ENCODE data around the gene CFAP210.

The CFAP210 gene

DNA sequence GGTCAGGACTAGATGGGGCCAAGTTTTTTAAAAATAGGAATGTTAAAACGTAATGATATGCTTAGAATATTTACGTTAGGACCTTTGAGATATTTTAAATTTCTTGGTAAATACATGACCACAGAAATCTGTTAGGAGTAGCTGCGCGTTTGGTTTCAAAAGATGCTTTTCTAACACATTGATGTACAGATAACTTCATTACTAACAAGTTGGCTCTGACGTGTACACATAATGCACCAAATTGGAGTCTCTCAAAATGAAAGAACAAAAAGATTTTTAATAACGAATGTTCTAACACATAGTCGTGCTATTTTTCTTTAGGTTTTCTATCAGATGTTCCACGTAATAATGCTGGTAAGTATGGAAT, 672 bp upstream of the CFAP210 start (continued):
- TF ChIP-seq WT1 (tag by site-specific recombination; IDR thresholded peaks at IDR 0.05) = no peak
- TF ChIP-seq, protein P1, sequence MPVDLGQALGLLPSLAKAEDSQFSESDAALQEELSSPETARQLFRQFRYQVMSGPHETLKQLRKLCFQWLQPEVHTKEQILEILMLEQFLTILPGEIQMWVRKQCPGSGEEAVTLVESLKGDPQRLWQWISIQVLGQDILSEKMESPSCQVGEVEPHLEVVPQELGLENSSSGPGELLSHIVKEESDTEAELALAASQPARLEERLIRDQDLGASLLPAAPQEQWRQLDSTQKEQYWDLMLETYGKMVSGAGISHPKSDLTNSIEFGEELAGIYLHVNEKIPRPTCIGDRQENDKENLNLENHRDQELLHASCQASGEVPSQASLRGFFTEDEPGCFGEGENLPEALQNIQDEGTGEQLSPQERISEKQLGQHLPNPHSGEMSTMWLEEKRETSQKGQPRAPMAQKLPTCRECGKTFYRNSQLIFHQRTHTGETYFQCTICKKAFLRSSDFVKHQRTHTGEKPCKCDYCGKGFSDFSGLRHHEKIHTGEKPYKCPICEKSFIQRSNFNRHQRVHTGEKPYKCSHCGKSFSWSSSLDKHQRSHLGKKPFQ (tag by site-specific recombination; IDR thresholded peaks at IDR 0.05) = no peak; the same call in 1 of the 2 replicates
- TF ChIP-seq ZNF747 (tag by site-specific recombination; IDR thresholded peaks at IDR 0.05) = no peak
- TF ChIP-seq ZNF473 (tag by site-specific recombination; IDR thresholded peaks at IDR 0.05) = no peak
- TF ChIP-seq, protein P2, sequence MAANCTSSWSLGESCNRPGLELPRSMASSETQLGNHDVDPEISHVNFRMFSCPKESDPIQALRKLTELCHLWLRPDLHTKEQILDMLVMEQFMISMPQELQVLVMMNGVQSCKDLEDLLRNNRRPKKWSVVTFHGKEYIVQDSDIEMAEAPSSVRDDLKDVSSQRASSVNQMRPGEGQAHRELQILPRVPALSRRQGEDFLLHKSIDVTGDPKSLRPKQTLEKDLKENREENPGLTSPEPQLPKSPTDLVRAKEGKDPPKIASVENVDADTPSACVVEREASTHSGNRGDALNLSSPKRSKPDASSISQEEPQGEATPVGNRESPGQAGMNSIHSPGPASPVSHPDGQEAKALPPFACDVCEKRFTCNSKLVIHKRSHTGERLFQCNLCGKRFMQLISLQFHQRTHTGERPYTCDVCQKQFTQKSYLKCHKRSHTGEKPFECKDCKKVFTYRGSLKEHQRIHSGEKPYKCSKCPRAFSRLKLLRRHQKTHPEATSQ (tag by site-specific recombination; IDR thresholded peaks at IDR 0.05) = no peak
- no peak for TF ChIP-seq ZSCAN16 (tag by site-specific recombination; IDR thresholded peaks at IDR 0.05)
- TF ChIP-seq ZNF571 (tag by site-specific recombination; IDR thresholded peaks at IDR 0.05) = no peak
- TF ChIP-seq GLI2 (tag by site-specific recombination; IDR thresholded peaks at IDR 0.05; ENCODE audit: borderline replicate concordance, low read depth) = no peak

DNA sequence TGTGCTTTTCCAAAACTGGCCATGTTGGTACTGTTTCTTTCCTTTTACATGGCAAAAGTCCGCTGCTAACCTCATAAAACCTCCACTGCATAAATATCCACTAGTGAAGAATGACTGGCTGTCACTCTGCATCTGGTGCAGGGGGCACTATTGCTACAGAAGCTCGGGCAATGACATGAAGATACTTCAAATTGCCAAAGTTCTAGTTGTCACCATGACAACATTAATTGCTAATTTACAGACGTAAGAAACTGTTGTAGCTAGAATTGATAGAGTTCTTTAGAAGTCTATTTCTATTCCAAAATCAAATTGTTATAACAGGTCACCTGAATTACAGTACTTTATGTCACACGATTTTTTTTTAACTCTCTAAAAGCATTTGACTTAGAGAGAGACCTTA, 845 bp downstream of the CFAP210 start:
- H3K27ac ChIP-seq (ENCODE audit: extremely low read depth, low read depth, low read length) = no peak overlapping the region
- H3K4me3 ChIP-seq (ENCODE audit: low read depth, low read length) = no peak overlapping the region
- no peaks in the 10 kb centered on the region; the same call in 1 of the 2 replicates for H3K4me1 ChIP-seq (ENCODE audit: control insufficient read depth, insufficient read depth, low read length)
- CTCF ChIA-PET = interaction anchor here (0.9 to 1.1 kb wide), 2 partner anchors 10 to 136 kb away, joined by 3 read pairs; no protein-coding TSS in a partner anchor
- peaks cover 4 to 7% of the 10 kb centered on the region in 2 experiments; a peak in 1 of 3 replicates for H3K36me3 ChIP-seq (ENCODE audit: control insufficient read depth in 2 of 2, insufficient read depth in 1 of 2, low read length in 2 of 2)
- TF ChIP-seq WT1 (tag by site-specific recombination; IDR thresholded peaks at IDR 0.05) (no peak), ZNF660 (tag by site-specific recombination; IDR thresholded peaks at IDR 0.05) (no peak)
- TF ChIP-seq, protein P3, sequence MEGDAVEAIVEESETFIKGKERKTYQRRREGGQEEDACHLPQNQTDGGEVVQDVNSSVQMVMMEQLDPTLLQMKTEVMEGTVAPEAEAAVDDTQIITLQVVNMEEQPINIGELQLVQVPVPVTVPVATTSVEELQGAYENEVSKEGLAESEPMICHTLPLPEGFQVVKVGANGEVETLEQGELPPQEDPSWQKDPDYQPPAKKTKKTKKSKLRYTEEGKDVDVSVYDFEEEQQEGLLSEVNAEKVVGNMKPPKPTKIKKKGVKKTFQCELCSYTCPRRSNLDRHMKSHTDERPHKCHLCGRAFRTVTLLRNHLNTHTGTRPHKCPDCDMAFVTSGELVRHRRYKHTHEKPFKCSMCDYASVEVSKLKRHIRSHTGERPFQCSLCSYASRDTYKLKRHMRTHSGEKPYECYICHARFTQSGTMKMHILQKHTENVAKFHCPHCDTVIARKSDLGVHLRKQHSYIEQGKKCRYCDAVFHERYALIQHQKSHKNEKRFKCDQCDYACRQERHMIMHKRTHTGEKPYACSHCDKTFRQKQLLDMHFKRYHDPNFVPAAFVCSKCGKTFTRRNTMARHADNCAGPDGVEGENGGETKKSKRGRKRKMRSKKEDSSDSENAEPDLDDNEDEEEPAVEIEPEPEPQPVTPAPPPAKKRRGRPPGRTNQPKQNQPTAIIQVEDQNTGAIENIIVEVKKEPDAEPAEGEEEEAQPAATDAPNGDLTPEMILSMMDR (tag by site-specific recombination; IDR thresholded peaks at IDR 0.05) = peak; percentile 53
- no peaks in the 10 kb centered on the region for H3K9me3 ChIP-seq (ENCODE audit: control insufficient read depth, insufficient read depth, low read depth, low read length)
- POLR2A ChIA-PET = interaction anchor here (1.0 to 1.8 kb wide), 4 partner anchors 37 to 134 kb away, joined by 3 to 6 read pairs (median 3); partner anchors contain the start of genes PPIG and UBR3

DNA sequence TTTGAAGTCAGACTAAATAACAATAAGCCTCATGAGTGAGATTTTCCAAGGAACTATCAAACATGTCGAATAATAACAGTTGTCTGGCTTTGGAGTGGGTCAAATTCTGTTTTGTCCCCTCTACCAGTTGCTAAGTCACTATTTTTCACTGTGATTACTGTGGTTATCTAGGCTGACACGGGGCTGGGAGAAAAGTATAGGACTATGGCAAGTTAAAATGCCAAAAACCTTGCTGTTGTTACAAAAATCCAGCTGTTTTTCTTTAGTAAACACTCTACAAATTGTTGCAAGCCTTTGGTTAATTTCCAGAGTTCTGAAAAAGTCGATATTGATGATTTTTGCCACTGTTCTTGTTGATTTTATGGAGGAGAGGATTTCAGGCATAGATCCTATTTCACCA, 1.5 kb downstream of the CFAP210 start:
- Histone ChIP-seq H3K27ac (ENCODE audit: extremely low read depth, low read depth, low read length) (no peak overlapping the region), H3K9me3 (ENCODE audit: control insufficient read depth, insufficient read depth, low read depth, low read length) (no peaks in the 10 kb centered on the region), H3K4me3 (ENCODE audit: low read depth, low read length) (no peak overlapping the region), H3K4me1 (ENCODE audit: control insufficient read depth, insufficient read depth, low read length) (no peaks in the 10 kb centered on the region; the same call in 1 of the 2 replicates), H3K36me3 (ENCODE audit: control insufficient read depth in 2 of 2, insufficient read depth in 1 of 2, low read length in 2 of 2) (peaks cover 0 to 4% of the 10 kb centered on the region in 2 experiments; a peak in 1 of 3 replicates)
- ChIA-PET CTCF (interaction anchor here (0.9 to 1.1 kb wide), 2 partner anchors 10 to 137 kb away, joined by 3 read pairs; no protein-coding TSS in a partner anchor), POLR2A (interaction anchor here (1.0 kb wide), 1 partner anchor 134 kb away, joined by 3 read pairs; the partner anchor contains the start of gene UBR3)
- no peak for TF ChIP-seq SP3 (tag by site-specific recombination; IDR thresholded peaks at IDR 0.05)
- TF ChIP-seq GLI2 (tag by site-specific recombination; IDR thresholded peaks at IDR 0.05; ENCODE audit: borderline replicate concordance, low read depth) = no peak
- TF ChIP-seq YY2 (tag by site-specific recombination; IDR thresholded peaks at IDR 0.05) = no peak
- no peak for TF ChIP-seq SP2 (tag by site-specific recombination; IDR thresholded peaks at IDR 0.05)
- no peak for TF ChIP-seq ZSCAN30 (tag by site-specific recombination; IDR thresholded peaks at IDR 0.05)
- no peak for TF ChIP-seq ZNF768 (tag by site-specific recombination; IDR thresholded peaks at IDR 0.05)
- no peak for TF ChIP-seq ZNF530 (tag by site-specific recombination; IDR thresholded peaks at IDR 0.05; ENCODE audit: low read depth)
- TF ChIP-seq ZNF426 (tag by site-specific recombination; IDR thresholded peaks at IDR 0.05) = no peak
- no peak for TF ChIP-seq TRIM28 (IDR thresholded peaks at IDR 0.05; ENCODE audit: borderline replicate concordance, low read length)
- TF ChIP-seq ZNF133 (tag by site-specific recombination; IDR thresholded peaks at IDR 0.05) = no peak
- no peak for TF ChIP-seq BCL11B (tag by site-specific recombination; IDR thresholded peaks at IDR 0.05; ENCODE audit: low read depth)
- no peak for TF ChIP-seq ZBTB48 (tag by site-specific recombination; IDR thresholded peaks at IDR 0.05)
- TF ChIP-seq, protein P4, sequence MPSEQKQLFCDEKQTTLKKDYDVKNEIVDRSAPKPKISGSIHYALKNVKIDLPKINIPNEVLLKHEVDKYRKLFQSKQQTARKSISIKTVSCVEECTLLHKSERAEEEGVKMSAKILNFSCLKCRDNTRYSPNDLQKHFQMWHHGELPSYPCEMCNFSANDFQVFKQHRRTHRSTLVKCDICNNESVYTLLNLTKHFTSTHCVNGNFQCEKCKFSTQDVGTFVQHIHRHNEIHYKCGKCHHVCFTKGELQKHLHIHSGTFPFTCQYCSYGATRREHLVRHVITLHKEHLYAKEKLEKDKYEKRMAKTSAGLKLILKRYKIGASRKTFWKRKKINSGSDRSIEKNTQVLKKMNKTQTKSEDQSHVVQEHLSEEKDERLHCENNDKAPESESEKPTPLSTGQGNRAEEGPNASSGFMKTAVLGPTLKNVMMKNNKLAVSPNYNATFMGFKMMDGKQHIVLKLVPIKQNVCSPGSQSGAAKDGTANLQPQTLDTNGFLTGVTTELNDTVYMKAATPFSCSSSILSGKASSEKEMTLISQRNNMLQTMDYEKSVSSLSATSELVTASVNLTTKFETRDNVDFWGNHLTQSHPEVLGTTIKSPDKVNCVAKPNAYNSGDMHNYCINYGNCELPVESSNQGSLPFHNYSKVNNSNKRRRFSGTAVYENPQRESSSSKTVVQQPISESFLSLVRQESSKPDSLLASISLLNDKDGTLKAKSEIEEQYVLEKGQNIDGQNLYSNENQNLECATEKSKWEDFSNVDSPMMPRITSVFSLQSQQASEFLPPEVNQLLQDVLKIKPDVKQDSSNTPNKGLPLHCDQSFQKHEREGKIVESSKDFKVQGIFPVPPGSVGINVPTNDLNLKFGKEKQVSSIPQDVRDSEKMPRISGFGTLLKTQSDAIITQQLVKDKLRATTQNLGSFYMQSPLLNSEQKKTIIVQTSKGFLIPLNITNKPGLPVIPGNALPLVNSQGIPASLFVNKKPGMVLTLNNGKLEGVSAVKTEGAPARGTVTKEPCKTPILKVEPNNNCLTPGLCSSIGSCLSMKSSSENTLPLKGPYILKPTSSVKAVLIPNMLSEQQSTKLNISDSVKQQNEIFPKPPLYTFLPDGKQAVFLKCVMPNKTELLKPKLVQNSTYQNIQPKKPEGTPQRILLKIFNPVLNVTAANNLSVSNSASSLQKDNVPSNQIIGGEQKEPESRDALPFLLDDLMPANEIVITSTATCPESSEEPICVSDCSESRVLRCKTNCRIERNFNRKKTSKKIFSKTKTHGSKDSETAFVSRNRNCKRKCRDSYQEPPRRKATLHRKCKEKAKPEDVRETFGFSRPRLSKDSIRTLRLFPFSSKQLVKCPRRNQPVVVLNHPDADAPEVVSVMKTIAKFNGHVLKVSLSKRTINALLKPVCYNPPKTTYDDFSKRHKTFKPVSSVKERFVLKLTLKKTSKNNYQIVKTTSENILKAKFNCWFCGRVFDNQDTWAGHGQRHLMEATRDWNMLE (tag by site-specific recombination; conservative IDR thresholded peaks at IDR 0.05; ENCODE audit: low read depth) = no peak
- no peak for TF ChIP-seq ZNF621 (tag by site-specific recombination; IDR thresholded peaks at IDR 0.05)
- TF ChIP-seq ZNF76 (tag by site-specific recombination; IDR thresholded peaks at IDR 0.05; ENCODE audit: borderline replicate concordance, low read depth) = no peak
- no peak for TF ChIP-seq ZNF830 (tag by site-specific recombination; IDR thresholded peaks at IDR 0.05; ENCODE audit: low read depth)

All from HEK293 (cell line).